AG09319 (cell line): ENCODE data around the gene GALR3.

Experiments
- DNase-seq: peaks from one replicate; pipeline ENCODE4 v3.0.0-alpha.2; 2010; ENCODE audit warnings: low read depth; ENCODE audit errors: extremely low read depth
- TF ChIP-seq, protein P1 (sequence below): IDR thresholded peaks from 2 replicates; pipeline ENCODE4 v1.5.1; 2011; ENCODE audit warnings: low read depth, mild to moderate bottlenecking, inconsistent platforms, low read length, moderate library complexity

GALR3 gene

GRCh38 chr22:37804881-37805809 is 18.0 kb upstream of the GALR3 start:
- DNase-seq = peak; percentile 66
- TF ChIP-seq, protein P1, sequence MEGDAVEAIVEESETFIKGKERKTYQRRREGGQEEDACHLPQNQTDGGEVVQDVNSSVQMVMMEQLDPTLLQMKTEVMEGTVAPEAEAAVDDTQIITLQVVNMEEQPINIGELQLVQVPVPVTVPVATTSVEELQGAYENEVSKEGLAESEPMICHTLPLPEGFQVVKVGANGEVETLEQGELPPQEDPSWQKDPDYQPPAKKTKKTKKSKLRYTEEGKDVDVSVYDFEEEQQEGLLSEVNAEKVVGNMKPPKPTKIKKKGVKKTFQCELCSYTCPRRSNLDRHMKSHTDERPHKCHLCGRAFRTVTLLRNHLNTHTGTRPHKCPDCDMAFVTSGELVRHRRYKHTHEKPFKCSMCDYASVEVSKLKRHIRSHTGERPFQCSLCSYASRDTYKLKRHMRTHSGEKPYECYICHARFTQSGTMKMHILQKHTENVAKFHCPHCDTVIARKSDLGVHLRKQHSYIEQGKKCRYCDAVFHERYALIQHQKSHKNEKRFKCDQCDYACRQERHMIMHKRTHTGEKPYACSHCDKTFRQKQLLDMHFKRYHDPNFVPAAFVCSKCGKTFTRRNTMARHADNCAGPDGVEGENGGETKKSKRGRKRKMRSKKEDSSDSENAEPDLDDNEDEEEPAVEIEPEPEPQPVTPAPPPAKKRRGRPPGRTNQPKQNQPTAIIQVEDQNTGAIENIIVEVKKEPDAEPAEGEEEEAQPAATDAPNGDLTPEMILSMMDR = no peak

DNA sequence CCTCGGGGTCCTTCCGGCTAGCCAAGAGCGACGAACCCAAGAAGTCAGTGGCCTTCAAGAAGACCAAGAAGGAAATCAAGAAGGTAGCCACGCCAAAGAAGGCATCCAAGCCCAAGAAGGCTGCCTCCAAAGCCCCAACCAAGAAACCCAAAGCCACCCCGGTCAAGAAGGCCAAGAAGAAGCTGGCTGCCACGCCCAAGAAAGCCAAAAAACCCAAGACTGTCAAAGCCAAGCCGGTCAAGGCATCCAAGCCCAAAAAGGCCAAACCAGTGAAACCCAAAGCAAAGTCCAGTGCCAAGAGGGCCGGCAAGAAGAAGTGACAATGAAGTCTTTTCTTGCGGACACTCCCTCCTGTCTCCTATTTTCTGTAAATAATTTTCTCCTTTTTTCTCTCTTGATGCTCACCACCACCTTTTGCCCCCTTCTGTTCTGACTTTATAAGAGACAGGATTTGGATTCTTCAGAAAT is 17.3 kb upstream of the GALR3 start:
- DNase-seq = no peak

GRCh38 chr22:37806409-37807333 is 16.5 kb upstream of the GALR3 start:
- DNase-seq = no peak
- TF ChIP-seq, protein P1 = no peak

More for the DNA sequence above, 17.3 kb upstream of the GALR3 start:
- TF ChIP-seq, protein P1 = no peak

DNA sequence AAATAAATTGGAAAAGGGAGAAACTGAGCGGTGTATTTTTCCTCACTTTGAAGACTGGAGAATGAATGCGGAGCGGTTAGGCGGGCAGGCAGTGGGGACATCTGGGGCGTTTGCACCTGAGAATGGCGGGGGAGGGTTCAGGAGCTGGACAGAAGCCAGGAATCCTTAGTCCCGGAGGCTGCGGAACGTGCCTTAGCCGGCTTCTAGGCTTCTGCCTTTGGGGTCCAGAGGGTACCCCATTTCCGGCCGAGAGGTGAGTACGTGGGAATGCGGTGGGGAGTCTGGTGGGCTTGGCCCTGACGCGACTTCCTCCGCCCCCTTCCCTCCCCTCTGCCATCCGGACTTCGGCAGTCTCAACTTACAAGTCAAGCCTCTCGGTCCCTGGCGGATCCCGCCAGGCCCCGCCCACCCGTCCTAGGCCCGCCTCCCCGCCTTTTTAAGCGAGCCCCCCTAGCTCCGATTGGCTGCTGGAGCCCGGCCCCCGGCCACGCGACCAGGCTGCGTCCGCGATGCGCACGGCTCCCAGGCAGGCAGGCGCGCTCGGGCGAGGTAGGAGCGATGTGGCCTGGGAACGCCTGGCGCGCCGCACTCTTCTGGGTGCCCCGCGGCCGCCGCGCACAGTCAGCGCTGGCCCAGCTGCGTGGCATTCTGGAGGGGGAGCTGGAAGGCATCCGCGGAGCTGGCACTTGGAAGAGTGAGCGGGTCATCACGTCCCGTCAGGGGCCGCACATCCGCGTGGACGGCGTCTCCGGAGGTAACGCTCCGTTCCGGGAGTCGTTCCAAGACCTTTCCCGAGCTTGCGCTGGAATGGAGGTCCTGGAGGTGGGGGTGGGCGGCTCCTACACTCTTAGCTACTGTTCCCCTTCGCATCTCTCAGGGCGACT is 15.5 kb upstream of the GALR3 start, which contains the start of gene GCAT:
GCAT (plus strand) TSS at position 525 of the 884 bp plus-strand sequence; CDS start at position 559, 34 bp downstream.
- DNase-seq = peak; percentile 93
- TF ChIP-seq, protein P1 = no peak

DNA sequence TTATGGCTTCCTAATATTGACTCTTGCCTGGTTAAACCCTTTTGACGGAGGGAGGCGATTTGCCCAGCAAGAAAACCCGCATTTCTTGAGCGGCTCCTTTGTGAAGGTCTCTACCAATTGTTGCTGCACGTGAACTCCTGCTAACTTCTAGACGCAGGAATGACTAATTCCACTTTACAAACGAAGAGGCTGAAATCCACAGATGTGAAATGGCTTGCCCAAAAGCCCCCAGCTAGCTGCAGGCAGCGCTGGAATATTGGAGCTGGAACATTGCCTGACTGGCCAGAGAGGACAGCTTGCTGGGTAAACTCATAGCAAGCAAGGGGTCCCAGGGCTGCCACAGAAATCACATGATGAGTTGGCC is 14.9 kb upstream of the GALR3 start:
- TF ChIP-seq, protein P1 = no peak
- DNase-seq = no peak

- no peak for DNase-seq
- TF ChIP-seq, protein P1 = no peak
Observed at GRCh38 chr22:37809672-37810333, 13.4 kb upstream of the GALR3 start.
